HepG2 (cell line): ENCODE results near the gene FAM170B. TPM values are rescaled to one million over a fixed set of nuclear protein-coding genes. Genes with fewer than 3 reads are reported as not detected.

Experiments
- ATAC-seq: fragments of 200-7000 bp; cut with Tn5 transposase; 3 replicates; pipeline ENCODE4 v1.9.1; 2020; ENCODE audit warnings: mild to moderate bottlenecking, moderate library complexity
- BruUV-seq: library from RNA; stranded (reverse); fragments of 400-500 nt; replicated peaks from 2 replicates; lab custom pipeline; 2021; lab: Mats Ljungman, UMichigan
- CTCF ChIA-PET: fragments of 300-600 bp; formaldehyde crosslinking; extraction: SDS; loops from one replicate; lab custom pipeline; 2021; ENCODE audit warnings: low total read pairs, inconsistent platforms, low intra/inter-chr PET ratio; lab: Yijun Ruan, JAX
- POLR2A ChIA-PET: fragments of 350-600 bp; sonication (Branson Sonifier 250); formaldehyde crosslinking; loops from one replicate; lab custom pipeline; 2020; ENCODE audit warnings: antibody characterized with exemption, inconsistent platforms; lab: Yijun Ruan, JAX
- DNase-seq: peaks from one replicate; pipeline ENCODE4 v3.0.0-alpha.2; 2015; ENCODE audit warnings: low spot score
- FAIRE-seq: peaks from 3 replicates; lab custom pipeline; 2011; peaks lifted over from hg19 to GRCh38; lab: Jason Lieb, UNC
- H2AFZ ChIP-seq: one replicate; pipeline ENCODE4 v1.6.1; 2011; ENCODE audit warnings: low read length, inconsistent platforms
- H3K27ac ChIP-seq: fragments of 300-600 bp; 3 replicates; pipeline ENCODE4 v1.8.0; 2011; ENCODE audit warnings: mixed run types, mild to moderate bottlenecking, mixed read lengths, low read length, inconsistent platforms; ENCODE audit not compliant: insufficient read depth; ENCODE audit errors: extremely low read length
- H3K27me3 ChIP-seq, 2 experiments: fragments of 200-600 bp in 1 of 2; 2 replicates in 1 of 2; 3 replicates in 1 of 2; pipeline versions ENCODE4 v1.6.0 to v1.8.0; 2011; ENCODE audit warnings: low read length in 2 of 2, mild to moderate bottlenecking in 2 of 2, moderate library complexity in 2 of 2, inconsistent platforms in 1 of 2; ENCODE audit not compliant: insufficient read depth in 2 of 2, control insufficient read depth in 1 of 2
- H3K36me3 ChIP-seq, 2 experiments: fragments of 200-600 bp in 1 of 2; replicated peaks in 1 of 2; 2 replicates in 1 of 2; 3 replicates in 1 of 2; pipeline versions ENCODE4 v1.5.1 to v1.8.0; 2011; ENCODE audit warnings: low read length in 2 of 2, inconsistent platforms in 1 of 2; ENCODE audit not compliant: insufficient read depth in 2 of 2, control insufficient read depth in 1 of 2
- H3K4me1 ChIP-seq: 2 replicates; pipeline ENCODE4 v1.5.1; 2012; ENCODE audit warnings: low read length, inconsistent platforms; ENCODE audit not compliant: insufficient read depth
- H3K4me2 ChIP-seq: 2 replicates; pipeline ENCODE4 v1.6.0; 2011; ENCODE audit warnings: low read depth, low read length, inconsistent platforms
- H3K4me3 ChIP-seq, 3 experiments: fragments of 200-600 bp in 1 of 3; sonication (generic), shearing (Covaris generic) in 1 of 3; replicated peaks in 1 of 3; 2 replicates each; pipeline ENCODE4 v1.5.1; 2011 to 2016; ENCODE audit warnings: low read length in 3 of 3, inconsistent platforms in 2 of 3, low read depth in 2 of 3, mild to moderate bottlenecking in 2 of 3, control low read depth in 1 of 3, mixed read lengths in 1 of 3; ENCODE audit not compliant: insufficient read depth in 1 of 3
- H3K79me2 ChIP-seq: one replicate; pipeline ENCODE4 v1.6.1; 2011; ENCODE audit warnings: low read length, inconsistent platforms; ENCODE audit not compliant: insufficient read depth
- H3K9ac ChIP-seq: 2 replicates; pipeline ENCODE4 v1.6.0; 2011; ENCODE audit warnings: mild to moderate bottlenecking, low read depth, low read length, inconsistent platforms; ENCODE audit not compliant: insufficient read depth
- H3K9me3 ChIP-seq: 2 replicates; pipeline ENCODE4 v1.5.1; 2012; ENCODE audit warnings: mild to moderate bottlenecking, low read length
- H4K20me1 ChIP-seq: 2 replicates; pipeline ENCODE4 v1.6.0; 2011; ENCODE audit warnings: inconsistent platforms, mild to moderate bottlenecking, low read length, moderate library complexity; ENCODE audit not compliant: insufficient read depth
- ARNT2 ChIP-seq: sonication (generic); formaldehyde crosslinking; IDR thresholded peaks from 2 replicates; pipeline ENCODE4 v1.8.0; 2022; ENCODE audit warnings: mild to moderate bottlenecking, low read depth, missing genetic modification reagents, moderate library complexity
- BCL3 ChIP-seq: sonication (generic); formaldehyde crosslinking; IDR thresholded peaks from 2 replicates; pipeline ENCODE4 v1.5.1; 2020; ENCODE audit warnings: mild to moderate bottlenecking, missing genetic modification reagents, moderate library complexity
- SP5 ChIP-seq: IDR thresholded peaks from 2 replicates; pipeline ENCODE4 v1.6.1; 2016; ENCODE audit warnings: low read depth, borderline replicate concordance
- TRAFD1 ChIP-seq: sonication (generic); formaldehyde crosslinking; IDR thresholded peaks from 2 replicates; pipeline ENCODE4 v1.5.1; 2020; ENCODE audit warnings: missing genetic modification reagents, mild to moderate bottlenecking, borderline replicate concordance
- ZFY ChIP-seq: sonication (generic); formaldehyde crosslinking; IDR thresholded peaks from 2 replicates; pipeline ENCODE4 v1.4.0; 2020; ENCODE audit warnings: missing genetic modification reagents
- ZNF136 ChIP-seq: sonication (generic); formaldehyde crosslinking; IDR thresholded peaks from 2 replicates; pipeline ENCODE4 v1.8.1; 2022; ENCODE audit warnings: low read depth, mild to moderate bottlenecking, moderate library complexity, missing genetic modification reagents
- ZNF720 ChIP-seq: sonication (generic); formaldehyde crosslinking; IDR thresholded peaks from 2 replicates; pipeline ENCODE4 v1.4.0; 2020; ENCODE audit warnings: missing genetic modification reagents
- ZNF878 ChIP-seq: sonication (generic); formaldehyde crosslinking; IDR thresholded peaks from 2 replicates; pipeline ENCODE4 v1.8.1; 2023; ENCODE audit warnings: mild to moderate bottlenecking, missing genetic modification reagents, moderate library complexity
- ZZZ3 ChIP-seq: sonication (generic); formaldehyde crosslinking; IDR thresholded peaks from 2 replicates; pipeline ENCODE4 v1.4.0; 2020; ENCODE audit warnings: missing genetic modification reagents, mild to moderate bottlenecking, borderline replicate concordance
- WGBS: methylation state at CpG from one replicate; pipeline ENCODE4 v1.1.6; 2017; ENCODE audit warnings: low lambda C conversion rate; 5-methylcytosine and 5-hydroxymethylcytosine counted together
- in situ Hi-C: cut with HindIII; loops from 2 replicates; pipeline ENCODE4 v1.10.0; 2017; ENCODE audit warnings: low pct_unique_long_range_greater_than_20kb; ENCODE audit not compliant: extremely low pct_ligation_motif_present
- intact Hi-C: fragments of 100-400 bp; cut with micrococcal nuclease; formaldehyde crosslinking; loops from one replicate; pipeline ENCODE4 v1.10.0; 2022; ENCODE audit not compliant: unreplicated experiment
- polyA plus RNA-seq, 8 experiments: library from polyadenylated mRNA; depleted of rRNA in 3 of 8; stranded (reverse) in 7 of 8; unstranded in 1 of 8; fragments of >200 nt; fragmentation: Illumina TruSeq in 4 of 8; extraction: Trizol in 4 of 8; gene quantifications; 2 replicates each; pipeline versions ENCODE4 v1.2.1 to v1.2.3, GENCODE V29; 2011 to 2016; ENCODE audit warnings: low read depth in 4 of 8, missing spikeins in 1 of 8, mixed read lengths in 1 of 8; ENCODE audit not compliant: insufficient read depth in 1 of 8
- total RNA-seq, 5 experiments: library from RNA; depleted of rRNA; stranded (reverse); fragments of >200 nt; fragmentation: Illumina TruSeq; extraction: Trizol; gene quantifications; 2 replicates each; pipeline ENCODE4 v1.2.3, GENCODE V29; 2016; ENCODE audit warnings: low read depth in 1 of 5
- TF ChIP-seq, protein P1 (sequence below): sonication (generic); formaldehyde crosslinking; IDR thresholded peaks from 2 replicates; pipeline ENCODE4 v1.4.0; 2020; ENCODE audit warnings: missing genetic modification reagents, borderline replicate concordance
- TF ChIP-seq, protein P2 (sequence below): IDR thresholded peaks from 2 replicates; pipeline ENCODE4 v1.6.1; 2016; ENCODE audit warnings: missing biosample characterization, missing genetic modification reagents, low read depth
- TF ChIP-seq, protein P3 (sequence below): sonication (generic); formaldehyde crosslinking; conservative IDR thresholded peaks from 2 replicates; pipeline ENCODE4 v1.8.0; 2022; ENCODE audit warnings: low read depth, missing genetic modification reagents
- TF ChIP-seq, protein P4 (sequence below): sonication (generic); formaldehyde crosslinking; IDR thresholded peaks from 2 replicates; pipeline ENCODE4 v1.8.1; 2022; ENCODE audit warnings: low read depth, mild to moderate bottlenecking, missing genetic modification reagents

Gene FAM170B
- total and polyA plus RNA-seq, 2 of the 13 experiments (the other 11 are each of a cell fraction or from before 2014, with no cell fraction given): not detected

DNA sequence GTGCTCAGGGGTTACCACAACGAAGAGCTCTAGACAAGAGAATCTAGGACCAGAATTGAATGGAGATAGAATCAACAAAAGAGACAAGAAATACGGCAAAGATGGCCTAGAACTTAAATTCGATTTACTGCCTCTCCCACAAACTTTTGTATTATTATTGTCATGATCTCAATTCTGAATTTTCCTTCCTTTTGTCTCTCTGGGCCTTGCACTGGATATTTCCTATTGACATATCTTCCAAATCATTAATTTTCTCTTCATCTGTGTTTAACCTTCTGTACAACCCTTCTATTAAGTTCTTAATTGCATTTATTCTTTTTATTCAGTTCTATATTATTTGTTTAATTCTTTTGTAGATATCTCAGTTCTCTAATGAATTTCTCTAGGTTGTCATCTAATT, 46.9 kb downstream of the FAM170B start:
- no peak overlapping the region for H3K9ac ChIP-seq
- DNase-seq: no peak
- intact Hi-C loops (no loop called here), in situ Hi-C loops (no loop called here)
- POLR2A ChIA-PET: no interaction called here
- H3K27ac ChIP-seq: no peak overlapping the region
- H3K9me3 ChIP-seq: peaks cover 12% of the 10 kb centered on the region
- no peaks in the 10 kb centered on the region for H4K20me1 ChIP-seq
- no peak overlapping the region for H3K4me3 ChIP-seq
- H3K4me1 ChIP-seq: peaks cover 6% of the 10 kb centered on the region; the same call in 1 of the 2 replicates
- no peaks in the 10 kb centered on the region for H3K79me2 ChIP-seq
- no TSS peak for BruUV-seq
- H3K27me3 ChIP-seq: peaks cover 3 to 4% of the 10 kb centered on the region in 2 experiments; a peak in 1 of 5 replicates
- no peaks in the 10 kb centered on the region for H3K36me3 ChIP-seq
- no peak for ATAC-seq
- CTCF ChIA-PET: no interaction called here
- FAIRE-seq: no peak
- no peak overlapping the region for H2AFZ ChIP-seq
- 0% methylated on average over 3 of the region's 3 CpGs for WGBS
- H3K4me2 ChIP-seq: no peak overlapping the region
- TF ChIP-seq SP5 (no peak), BCL3 (CRISPR knock-in tag) (no peak), TRAFD1 (CRISPR knock-in tag) (no peak), ZFY (CRISPR knock-in tag) (no peak), ZNF136 (no peak), ZNF720 (CRISPR knock-in tag) (no peak), ZZZ3 (no peak), ZNF878 (CRISPR knock-in tag) (no peak), ARNT2 (CRISPR knock-in tag) (no peak)
- TF ChIP-seq, protein P1, sequence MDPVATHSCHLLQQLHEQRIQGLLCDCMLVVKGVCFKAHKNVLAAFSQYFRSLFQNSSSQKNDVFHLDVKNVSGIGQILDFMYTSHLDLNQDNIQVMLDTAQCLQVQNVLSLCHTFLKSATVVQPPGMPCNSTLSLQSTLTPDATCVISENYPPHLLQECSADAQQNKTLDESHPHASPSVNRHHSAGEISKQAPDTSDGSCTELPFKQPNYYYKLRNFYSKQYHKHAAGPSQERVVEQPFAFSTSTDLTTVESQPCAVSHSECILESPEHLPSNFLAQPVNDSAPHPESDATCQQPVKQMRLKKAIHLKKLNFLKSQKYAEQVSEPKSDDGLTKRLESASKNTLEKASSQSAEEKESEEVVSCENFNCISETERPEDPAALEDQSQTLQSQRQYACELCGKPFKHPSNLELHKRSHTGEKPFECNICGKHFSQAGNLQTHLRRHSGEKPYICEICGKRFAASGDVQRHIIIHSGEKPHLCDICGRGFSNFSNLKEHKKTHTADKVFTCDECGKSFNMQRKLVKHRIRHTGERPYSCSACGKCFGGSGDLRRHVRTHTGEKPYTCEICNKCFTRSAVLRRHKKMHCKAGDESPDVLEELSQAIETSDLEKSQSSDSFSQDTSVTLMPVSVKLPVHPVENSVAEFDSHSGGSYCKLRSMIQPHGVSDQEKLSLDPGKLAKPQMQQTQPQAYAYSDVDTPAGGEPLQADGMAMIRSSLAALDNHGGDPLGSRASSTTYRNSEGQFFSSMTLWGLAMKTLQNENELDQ (CRISPR knock-in tag): no peak
- TF ChIP-seq, protein P2, sequence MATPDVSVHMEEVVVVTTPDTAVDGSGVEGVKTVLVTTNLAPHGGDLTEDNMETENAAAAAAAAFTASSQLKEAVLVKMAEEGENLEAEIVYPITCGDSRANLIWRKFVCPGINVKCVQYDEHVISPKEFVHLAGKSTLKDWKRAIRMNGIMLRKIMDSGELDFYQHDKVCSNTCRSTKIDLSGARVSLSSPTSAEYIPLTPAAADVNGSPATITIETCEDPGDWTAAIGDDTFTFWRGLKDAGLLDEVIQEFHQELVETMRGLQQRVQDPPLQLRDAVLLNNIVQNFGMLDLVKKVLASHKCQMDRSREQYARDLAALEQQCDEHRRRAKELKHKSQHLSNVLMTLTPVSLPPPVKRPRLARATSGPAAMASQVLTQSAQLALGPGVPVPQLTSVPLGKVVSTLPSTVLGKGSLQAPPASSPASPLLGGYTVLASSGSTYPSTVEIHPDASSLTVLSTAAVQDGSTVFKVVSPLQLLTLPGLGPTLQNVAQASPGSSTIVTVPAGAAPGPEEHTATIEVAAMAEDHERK (CRISPR knock-in tag): no peak
- TF ChIP-seq, protein P3, sequence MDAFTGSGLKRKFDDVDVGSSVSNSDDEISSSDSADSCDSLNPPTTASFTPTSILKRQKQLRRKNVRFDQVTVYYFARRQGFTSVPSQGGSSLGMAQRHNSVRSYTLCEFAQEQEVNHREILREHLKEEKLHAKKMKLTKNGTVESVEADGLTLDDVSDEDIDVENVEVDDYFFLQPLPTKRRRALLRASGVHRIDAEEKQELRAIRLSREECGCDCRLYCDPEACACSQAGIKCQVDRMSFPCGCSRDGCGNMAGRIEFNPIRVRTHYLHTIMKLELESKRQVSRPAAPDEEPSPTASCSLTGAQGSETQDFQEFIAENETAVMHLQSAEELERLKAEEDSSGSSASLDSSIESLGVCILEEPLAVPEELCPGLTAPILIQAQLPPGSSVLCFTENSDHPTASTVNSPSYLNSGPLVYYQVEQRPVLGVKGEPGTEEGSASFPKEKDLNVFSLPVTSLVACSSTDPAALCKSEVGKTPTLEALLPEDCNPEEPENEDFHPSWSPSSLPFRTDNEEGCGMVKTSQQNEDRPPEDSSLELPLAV (CRISPR knock-in tag): no peak
- TF ChIP-seq, protein P4, sequence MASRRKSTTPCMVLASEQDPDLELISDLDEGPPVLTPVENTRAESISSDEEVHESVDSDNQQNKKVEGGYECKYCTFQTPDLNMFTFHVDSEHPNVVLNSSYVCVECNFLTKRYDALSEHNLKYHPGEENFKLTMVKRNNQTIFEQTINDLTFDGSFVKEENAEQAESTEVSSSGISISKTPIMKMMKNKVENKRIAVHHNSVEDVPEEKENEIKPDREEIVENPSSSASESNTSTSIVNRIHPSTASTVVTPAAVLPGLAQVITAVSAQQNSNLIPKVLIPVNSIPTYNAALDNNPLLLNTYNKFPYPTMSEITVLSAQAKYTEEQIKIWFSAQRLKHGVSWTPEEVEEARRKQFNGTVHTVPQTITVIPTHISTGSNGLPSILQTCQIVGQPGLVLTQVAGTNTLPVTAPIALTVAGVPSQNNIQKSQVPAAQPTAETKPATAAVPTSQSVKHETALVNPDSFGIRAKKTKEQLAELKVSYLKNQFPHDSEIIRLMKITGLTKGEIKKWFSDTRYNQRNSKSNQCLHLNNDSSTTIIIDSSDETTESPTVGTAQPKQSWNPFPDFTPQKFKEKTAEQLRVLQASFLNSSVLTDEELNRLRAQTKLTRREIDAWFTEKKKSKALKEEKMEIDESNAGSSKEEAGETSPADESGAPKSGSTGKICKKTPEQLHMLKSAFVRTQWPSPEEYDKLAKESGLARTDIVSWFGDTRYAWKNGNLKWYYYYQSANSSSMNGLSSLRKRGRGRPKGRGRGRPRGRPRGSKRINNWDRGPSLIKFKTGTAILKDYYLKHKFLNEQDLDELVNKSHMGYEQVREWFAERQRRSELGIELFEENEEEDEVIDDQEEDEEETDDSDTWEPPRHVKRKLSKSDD (CRISPR knock-in tag): no peak
